Spleen (tissue), 7 donors: ENCODE data around the gene GPR21.

Experiments used
- CTCF ChIP-seq, 11 experiments: fragments of 200-600 bp in 7 of 11; fragments of 450-650 bp in 4 of 11; sonication (generic) in 4 of 11; IDR thresholded peaks in 8 of 11; conservative IDR thresholded peaks in 3 of 11; 1 replicate in 7 of 11; 2 replicates in 4 of 11; pipeline versions ENCODE4 v1.4.0 to v1.8.0; 2016 to 2021; ENCODE audit warnings: antibody characterized with exemption in 11 of 11, inconsistent platforms in 4 of 11, mild to moderate bottlenecking in 1 of 11
- POLR2A ChIP-seq, 3 donors: fragments of 450-650 bp; IDR thresholded peaks; one replicate each; pipeline ENCODE4 v1.5.1; 2017; ENCODE audit warnings: antibody characterized with exemption in 3 of 3, mild to moderate bottlenecking in 1 of 3
- POLR2AphosphoS5 ChIP-seq, 3 donors: sonication (generic); formaldehyde crosslinking; IDR thresholded peaks; one replicate each; pipeline ENCODE4 v1.5.1; 2017; ENCODE audit warnings: antibody characterized with exemption in 3 of 3
- donor health status: DM: no; HTN: no; CAD: no; lungs with moderate emphysema.
- donor health status: DM: no; HTN: no; CAD: no.
- donor health status: DM: no; HTN: no; CAD: no.

- no peak for TF ChIP-seq CTCF (IDR thresholded peaks at IDR 0.05 in 8 of 11, conservative IDR thresholded peaks at IDR 0.05 in 3 of 11)
- no peak for TF ChIP-seq POLR2AphosphoS5 (IDR thresholded peaks at IDR 0.05)
- TF ChIP-seq POLR2A (IDR thresholded peaks at IDR 0.05): no peak
Measured at GRCh38 chr9:123027517-123027916, 6.0 kb upstream of the GPR21 start.
